Embryonic facial prominence (tissue), 1 donor: ENCODE results near the gene AHCY.
"Not testable (repeated sequence)": the region's sequence is repeated elsewhere in the genome, so short reads cannot be mapped to it uniquely, and the experiment has no call there.

Experiments used
- DNase-seq: peaks from one replicate; pipeline ENCODE4 v3.0.0-alpha.2; 2016; ENCODE audit errors: extremely low spot score

The AHCY gene

DNA sequence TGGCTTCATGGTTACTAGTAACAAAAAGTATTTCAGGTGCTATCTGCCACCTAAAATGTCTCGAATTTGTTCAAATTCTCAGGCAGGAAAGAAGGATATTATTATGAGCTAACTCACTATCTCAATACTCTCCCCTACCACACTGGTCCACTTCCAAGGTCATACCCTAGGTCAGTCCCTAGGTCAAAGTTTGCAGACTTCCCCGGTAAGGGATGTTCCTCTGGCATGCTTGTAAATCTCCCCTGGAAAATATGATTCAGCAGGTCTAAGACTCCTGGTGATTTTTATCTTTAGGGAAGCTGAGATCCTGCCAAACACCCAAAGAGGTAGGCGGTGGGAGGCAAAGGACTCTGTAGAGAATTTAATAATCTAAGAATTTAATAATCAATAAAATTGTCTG, 6.7 kb downstream of the AHCY start:
- no peak for DNase-seq

DNA sequence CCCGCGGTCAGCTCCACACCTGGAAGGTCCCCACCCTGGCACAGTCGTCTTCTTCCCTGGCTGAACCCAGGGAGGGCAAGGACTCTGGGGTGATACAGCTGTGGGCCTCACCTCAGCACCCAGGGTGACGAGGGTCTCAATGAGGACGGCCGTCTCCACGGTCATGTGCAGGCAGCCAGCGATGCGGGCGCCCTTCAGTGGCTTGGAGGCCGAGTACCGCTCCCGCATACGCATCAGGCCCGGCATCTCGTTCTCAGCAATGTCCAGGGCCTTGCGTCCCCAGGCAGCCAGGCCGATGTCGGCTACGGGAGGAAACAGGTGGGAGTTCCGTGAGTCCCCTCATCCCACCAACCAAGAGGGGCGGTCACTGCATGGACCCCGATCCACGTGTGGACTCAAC, 7.9 kb downstream of the AHCY start:
- DNase-seq, result no peak

DNA sequence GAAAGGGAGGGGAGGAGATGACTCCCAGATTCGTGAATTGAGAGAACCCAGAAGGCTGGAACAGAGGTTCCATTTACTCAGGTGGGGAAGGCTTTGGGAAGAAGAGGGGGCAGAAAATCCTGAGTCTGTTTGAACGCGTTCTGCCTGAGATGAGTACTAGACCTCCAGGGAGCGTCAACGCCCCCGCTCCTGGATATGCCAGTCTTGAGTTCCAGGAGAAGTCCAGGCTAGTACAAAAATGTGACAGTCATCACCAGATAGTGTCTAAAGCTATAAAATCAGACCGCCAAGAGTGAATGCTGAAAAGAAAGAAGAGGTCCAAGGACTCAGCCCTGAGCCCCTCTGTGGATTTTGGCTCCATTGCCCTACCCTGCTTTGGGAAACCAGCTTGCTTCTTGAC, 8.6 kb downstream of the AHCY start:
- no peak for DNase-seq

DNA sequence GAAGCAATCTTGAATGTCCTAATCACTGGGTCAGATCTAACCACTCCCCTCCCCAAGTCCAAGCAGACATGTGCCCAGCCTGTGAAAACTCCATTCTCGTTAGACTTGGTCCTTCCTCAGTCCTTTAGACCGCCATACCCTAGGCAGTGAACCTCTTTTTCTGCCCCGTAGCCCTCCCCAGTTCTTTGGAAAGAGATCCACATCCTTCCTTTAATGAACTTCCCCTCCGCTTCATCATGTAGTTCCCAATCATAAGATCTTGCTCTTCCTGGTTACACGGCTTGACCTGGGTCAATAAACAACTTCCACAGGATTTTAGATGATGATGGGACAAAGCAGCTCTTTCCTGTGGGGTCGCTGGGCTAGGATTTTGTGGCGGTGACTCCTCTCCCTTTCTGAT, 9.6 kb downstream of the AHCY start:
- DNase-seq, result no peak

DNA sequence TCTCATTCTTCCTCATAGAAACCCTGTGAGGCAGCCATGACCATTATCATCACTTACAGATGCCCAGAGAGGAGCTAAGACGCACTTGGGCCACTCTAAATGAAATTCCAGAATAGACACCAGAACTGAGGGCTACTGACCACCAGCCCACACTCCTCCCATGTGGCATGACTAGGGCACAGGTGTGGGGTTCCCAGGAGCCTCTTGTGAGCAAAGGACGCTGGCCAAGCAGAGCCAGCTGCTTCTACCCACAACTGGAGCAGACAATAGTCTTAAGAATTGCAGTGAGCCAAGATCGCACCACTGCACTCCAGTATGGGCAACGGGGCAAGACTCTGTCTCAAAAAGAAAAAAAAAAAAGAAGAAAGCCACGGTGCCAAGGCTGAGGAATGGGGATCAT, 10.0 kb downstream of the AHCY start:
- DNase-seq, result no peak

DNA sequence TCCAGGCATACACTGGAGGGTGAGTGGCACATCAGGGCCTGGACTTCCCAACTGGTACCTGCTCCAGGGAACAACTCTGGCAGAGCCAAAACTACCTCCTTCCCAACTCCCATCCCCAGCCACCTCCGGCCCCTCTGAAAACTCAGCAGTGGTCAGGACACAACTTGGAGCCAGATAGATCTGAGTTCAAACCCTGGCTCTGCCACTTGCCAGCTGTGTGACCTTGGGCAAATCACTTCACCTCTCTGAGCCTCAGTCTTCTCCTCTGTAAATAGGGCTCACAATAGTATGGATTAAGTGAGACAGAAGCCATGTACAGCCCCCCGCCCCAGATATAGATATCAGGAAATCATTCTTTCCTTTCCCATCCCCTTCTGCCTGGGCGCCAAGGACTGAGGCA, 10.7 kb downstream of the AHCY start:
- no peak for DNase-seq

DNA sequence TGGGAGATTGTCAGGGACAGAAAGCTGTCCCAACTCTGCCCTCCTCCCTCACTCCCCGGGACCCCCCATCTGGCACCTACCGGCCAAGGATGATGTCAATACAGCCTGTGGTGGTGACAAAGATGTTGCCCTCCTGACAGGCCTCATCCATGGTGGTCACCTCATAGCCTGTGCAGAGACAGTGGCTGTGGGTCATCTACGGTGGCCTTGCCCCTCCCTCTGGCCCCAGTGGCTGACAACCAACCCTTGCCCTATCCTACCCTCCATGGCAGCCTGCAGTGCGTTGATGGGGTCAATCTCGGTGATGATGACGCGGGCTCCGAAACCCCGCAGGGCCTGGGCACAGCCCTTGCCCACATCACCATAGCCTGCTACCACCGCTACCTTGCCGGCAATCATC, 12.7 kb downstream of the AHCY start:
- DNase-seq, result no peak

DNA sequence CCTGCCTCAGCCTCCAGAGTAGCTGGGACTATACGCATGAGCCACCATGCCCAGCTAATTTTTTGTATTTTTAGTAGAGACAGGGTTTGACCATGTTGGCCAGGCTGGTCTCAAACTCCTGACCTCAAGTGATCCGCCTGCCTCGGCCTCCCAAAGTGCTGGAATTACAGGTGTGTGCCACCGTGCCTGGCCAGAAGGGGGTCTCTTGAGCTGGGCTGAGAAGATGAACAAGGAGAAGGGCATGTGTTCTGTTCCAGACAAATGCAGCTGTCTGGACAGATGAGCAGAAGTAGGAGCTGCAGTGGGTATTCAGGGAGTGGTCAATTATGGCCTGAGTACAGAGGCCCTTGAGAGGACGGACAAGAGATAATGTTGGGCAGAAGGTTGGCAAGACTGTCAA, 15.7 kb downstream of the AHCY start:
- DNase-seq, result not testable (repeated sequence)

DNA sequence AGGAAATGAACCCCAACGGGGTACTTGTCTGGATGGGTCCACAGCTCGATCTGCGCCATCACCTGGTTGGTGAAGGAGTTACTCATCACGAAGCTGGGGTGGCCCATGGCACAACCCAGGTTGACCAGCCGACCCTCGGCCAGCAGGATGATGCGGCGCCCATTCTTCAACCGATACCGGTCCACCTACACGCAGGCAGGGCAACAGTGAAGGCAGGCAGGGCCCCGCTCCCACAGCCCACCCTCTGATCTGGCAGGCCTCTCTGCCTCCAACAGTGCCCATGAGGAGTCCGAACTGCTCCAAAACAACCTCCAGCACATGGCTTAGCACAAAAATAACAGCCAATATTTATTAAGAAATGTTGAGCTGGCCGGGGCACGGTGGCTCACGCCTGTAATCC, 17.7 kb downstream of the AHCY start:
- no peak for DNase-seq

DNA sequence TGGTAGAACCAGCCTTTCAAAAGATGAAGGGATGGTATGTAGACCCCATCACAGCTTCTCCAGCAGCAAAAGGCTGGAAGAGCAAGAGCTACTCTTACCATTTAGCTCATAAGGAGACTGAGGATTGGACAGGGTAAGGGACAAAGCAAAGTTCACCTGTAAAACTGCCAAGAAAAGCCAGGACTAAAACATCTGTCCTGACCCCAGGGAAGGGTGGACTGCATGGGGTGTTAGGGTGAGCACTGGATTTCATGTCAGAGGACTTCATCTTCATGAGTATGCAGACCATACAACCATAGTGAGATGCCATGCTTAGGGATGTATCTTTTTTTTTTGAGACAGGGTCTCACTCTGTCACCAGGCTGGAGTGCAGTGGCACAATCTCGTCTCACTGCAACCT, 19.3 kb downstream of the AHCY start:
- no peak for DNase-seq

DNA sequence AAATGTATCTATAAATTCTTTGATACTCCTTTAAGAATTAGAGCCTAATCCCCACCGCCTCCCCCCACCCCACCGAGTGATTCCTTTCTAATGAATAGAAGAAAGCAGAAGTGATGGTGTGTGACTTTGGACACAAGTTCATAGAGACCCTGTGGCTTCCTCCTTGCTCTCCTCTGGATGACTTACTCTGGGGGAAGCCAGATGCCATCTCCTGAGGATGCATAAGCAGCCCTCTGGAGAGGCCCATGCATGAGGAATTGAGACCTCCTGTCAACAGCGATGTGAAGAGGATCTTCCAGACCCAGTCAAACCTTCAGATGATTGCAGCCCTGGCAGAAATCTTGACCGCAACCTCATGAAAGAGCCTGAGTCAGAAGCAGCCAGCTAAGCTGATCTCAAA, 21.1 kb downstream of the AHCY start:
- DNase-seq, result no peak

DNA sequence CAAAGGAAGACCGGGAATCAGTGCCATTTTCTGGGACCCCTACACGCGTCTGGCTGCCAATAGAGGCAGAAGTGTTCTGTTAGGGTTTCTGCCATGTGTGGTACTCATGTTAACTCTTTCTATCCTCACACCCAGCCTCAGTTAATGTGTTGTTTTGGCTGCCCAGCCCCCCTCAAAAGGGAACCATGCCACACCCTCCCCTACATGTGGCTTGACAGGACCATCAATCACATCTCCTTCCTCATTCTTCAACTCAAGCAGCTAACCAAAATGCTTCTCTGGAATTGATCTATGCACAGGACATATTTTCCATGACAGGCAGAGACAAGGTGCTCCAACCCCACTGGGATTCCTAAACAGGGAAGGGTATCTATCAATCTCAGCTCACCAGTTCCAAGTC, 22.0 kb downstream of the AHCY start:
- no peak for DNase-seq

DNA sequence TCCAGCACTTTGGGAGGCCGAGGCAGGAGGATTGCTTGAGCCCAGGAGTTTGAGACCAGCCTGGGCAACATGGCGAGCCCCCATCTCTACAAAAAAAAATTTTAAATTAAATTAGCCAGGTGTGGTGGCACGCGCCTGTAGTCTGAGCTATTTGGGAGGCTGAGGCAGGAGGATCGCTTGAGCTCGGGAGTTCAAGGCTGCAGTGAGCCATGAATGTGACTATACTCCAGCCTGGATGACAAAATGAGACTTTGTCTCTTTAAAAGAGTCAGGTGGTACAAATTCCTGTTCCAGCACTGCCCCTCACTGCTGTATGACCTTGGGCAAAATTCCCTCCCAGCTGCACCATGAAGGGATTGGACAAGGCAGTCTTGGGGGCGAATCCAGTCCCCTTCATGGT, 28.5 kb downstream of the AHCY start:
- no peak for DNase-seq

DNA sequence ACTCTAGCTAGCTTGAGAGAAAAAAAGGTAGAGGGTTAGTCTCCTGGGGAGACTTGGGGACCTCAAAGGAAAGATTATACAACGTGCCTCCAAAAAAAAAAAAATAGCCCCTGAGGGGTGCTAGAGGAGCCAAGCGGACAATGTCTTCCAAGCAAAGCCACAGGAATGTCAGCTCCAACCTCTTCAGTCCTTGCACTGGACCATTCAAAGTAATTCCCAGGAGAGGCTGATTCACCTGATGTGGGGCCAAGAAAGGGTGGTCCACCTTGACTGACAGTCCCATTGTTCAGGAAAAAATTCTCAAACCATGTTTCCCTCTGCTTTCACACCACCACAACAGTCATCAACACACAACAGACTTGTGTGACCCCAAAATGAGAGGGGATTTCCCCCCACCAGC, 31.2 kb downstream of the AHCY start:
- no peak for DNase-seq

DNA sequence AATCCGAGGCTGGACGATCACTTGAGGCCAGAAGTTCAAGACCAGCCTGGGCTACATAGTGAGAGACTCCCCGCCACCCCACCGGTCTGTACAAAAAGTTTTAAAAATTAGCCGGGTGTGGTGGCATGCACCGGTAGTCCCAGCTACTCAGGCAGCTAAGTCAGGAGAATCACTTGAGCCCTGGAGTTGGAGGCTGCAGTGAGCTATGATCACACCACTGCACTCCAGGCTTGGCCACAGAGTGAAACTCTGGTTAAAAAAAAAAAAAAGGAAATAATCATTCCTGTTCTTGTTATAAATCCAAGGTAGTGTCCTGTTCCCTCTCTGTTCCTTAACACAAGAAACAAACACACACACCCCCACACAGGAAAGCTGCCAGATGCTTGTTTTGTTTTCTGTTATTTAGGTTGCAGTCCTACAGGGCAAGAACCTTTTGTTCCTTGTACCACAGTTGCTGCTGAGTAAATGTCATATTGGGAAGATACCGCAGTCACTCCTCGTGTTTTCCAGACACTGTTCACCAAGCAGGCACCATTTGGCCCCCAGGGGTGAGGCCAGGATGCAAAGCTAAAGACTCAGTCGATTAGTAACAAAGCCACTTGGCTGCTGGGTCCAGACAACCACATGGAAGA, 33.0 kb downstream of the AHCY start:
- DNase-seq, result no peak

DNA sequence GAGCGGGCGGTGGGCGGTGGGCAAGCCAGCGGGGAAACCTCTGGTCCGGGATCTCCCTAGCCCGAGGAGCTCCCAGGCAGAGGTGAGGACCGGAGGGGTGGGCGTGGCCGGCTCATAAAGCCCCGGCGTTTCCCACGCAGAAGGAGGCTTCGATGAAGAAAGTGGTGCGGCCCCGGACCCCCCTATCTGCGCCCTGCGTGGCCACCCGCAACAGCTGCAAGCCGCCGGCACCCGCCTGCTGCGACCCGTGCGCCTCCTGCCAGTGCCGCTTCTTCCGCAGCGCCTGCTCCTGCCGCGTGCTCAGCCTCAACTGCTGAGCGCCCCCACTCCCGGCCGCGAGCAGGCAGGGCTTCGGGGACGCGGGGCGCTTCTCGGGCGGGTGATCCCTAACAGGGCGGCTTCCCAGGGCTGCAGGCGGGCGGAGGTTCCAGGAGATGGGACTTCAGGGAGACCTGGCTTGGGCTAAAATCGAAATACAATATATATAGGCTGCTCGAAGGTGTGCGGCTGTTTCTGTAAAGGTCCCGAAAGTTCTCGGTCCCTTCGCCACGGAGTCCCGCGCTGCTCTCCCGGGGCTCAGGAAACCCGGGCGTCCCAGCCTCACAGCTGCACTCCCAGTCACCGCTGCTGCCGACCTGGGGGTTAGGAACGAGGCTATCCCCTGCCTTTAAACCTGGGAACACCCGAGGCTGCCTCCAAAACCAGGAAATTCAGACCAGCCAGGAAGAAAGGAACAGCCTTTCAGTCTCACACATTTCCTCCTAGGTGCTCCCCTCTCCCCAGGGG, 34.1 kb downstream of the AHCY start:
- DNase-seq, result no peak

DNA sequence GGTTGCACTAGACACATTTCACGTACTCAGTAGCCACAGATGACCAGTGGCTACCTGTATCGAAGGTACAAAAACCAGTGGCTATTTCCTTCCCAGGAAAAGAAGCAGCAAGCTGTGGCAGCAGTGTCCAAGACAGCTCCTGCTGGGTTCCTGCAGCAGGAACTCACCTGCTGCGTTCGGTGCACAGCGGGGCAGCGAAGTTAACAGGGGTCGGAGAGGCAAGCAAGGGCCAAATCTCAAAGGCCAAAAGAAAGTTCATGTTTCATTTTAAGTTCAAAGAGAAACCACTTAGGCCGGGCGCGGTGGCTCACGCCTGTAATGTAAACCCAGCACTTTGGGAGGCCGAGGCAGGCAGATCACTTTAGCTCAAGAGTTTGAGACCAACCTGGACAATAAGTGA, 35.0 kb downstream of the AHCY start:
- DNase-seq, result no peak

DNA sequence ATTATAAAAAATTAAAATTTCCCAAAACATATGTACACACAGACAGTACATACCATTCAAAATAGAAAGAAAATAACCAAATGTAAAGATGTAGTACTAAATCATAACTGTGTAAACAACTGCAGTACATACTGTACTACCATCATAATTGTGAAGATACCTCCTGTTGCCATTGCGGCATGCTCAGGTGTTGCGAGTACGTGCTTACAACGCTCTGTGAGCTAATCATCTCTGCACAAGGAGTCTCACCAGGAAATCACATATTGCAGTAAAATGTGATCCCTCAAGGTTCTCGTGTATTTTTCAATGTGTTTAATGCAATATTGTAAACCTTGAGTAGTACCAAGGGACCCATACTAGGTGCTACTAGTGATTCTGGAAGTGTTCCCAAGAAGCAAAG, 39.0 kb downstream of the AHCY start:
- DNase-seq, result no peak

DNA sequence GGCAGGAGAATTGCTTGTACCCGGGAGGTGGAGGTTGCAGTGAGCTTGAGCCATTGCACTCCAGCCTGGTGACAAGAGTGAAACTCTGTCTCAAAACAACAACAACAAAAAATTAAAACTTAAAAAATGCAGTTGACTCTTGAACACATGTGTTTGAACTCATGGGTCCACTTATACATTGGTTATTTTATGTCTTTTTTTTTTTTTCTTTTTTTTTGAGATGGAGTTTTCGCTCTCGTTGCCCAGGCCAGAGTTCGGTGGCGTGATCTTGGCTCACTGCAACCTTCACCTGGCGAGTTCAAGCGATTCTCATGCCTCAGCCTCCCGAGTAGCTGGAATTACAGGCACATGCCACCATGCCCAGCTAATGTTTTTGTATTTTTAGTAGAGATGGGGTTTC, 39.7 kb downstream of the AHCY start:
- DNase-seq, result not testable (repeated sequence)

DNA sequence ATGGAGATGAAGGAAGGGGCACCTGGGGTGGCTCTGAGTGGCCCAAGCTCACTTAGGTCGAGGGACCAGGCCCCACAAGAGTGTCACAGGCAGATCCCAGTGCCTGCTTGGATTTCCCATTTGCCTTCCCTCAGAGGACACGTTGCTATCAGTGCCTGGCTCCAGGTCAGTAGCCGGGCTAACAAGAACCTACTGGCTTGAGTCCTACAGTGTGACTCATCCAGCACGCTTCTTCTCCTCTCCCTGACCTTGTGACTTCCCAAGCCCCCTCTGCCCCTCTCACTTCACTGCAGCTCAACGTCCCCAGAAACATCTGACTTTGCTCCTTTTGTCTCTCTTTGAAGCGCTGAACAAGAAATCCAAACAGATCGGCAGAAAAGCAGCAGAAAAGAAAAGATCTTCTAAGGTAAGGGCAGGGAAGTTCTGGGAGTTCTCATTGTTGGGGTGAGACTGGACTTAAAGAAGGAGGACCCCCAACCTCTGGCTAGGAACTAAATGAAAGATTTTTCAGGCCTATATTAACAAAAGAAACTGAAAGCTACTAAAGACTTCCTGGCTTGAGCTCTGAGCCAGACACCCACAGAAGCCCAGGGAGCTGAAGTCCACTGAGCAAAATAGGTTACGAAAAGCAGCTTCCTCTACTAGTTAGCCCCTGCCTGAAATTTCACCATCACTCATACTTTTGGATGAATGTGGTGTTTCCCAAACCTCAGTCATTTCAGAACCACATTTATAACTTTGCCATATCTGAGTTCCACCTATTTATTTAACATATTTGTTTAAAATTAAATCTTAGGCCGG, 40.5 kb downstream of the AHCY start:
- DNase-seq, result no peak

DNA sequence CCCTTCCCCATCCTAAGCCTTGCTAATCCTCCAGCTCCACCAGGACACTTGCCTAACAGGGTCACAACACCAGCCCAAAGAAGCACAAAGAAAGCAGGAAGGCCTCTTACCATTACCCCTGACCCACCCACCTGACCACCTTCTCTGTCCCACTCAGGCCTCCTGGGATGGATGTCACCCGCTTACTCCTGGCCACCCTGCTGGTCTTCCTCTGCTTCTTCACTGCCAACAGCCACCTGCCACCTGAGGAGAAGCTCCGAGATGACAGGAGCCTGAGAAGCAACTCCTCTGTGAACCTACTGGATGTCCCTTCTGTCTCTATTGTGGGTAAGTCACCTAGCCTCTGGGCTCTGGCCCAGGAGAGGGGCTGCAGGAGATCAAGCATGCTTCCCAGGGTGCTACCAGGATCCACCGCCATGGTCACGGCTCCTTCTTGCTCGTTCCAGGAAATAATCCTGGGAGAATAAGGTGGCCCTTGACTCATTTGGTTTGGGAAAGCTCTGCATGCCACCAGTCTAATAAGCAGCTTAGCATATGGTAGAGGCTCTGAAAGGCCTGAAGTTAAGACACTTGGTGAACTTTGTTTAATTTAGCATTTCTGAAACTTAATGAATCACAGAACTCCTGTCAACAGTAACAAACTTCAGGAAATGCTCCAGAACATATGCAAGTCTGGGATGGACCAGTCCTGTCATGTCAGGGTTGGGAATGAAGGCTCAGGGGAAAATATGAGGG, 42.8 kb downstream of the AHCY start:
- DNase-seq, result no peak

DNA sequence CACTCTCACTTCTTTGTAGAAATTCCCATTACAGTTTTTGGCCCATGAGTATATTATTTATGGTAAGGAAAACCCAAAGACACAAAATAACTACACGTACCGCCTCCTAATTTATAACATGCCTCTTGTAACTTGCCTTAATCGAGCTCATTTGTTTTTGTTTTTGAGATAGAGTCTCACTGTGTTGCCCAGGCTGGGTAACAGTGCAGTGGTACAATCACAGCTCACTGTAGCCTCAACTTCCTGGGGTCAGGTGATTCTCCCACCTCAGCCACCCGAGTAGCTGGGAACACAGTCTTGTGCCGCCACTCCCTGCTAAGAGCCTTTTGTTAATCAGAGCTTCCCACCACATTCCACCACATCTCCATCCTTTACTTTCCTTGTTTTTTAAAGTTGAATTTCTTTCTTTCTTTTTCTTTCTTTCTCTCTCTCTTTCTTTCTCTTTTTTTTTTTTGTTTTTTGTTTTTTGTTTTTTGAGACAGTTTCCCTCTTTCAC, 46.5 kb downstream of the AHCY start:
- no peak for DNase-seq
